Measurements from ENCODE around the gene PIMREG. TPM values are rescaled to one million over a fixed set of nuclear protein-coding genes. Genes with fewer than 3 reads are reported as not detected.
A peak's percentile ranks its signal among the peaks of the same experiment; 100 is the strongest.

Gene PIMREG
- total RNA-seq, 1 donor from 2014 or later: 4.8 TPM

- no peak for ATAC-seq
These were observed 18.4 kb downstream of the PIMREG start for GRCh38 chr17:6462692-6463091.

GRCh38 chr17:6463616-6464445, 19.6 kb downstream of the PIMREG start:
- no peak for ATAC-seq

GRCh38 chr17:6464446-6465041, 20.3 kb downstream of the PIMREG start:
- ATAC-seq: no peak

DNA sequence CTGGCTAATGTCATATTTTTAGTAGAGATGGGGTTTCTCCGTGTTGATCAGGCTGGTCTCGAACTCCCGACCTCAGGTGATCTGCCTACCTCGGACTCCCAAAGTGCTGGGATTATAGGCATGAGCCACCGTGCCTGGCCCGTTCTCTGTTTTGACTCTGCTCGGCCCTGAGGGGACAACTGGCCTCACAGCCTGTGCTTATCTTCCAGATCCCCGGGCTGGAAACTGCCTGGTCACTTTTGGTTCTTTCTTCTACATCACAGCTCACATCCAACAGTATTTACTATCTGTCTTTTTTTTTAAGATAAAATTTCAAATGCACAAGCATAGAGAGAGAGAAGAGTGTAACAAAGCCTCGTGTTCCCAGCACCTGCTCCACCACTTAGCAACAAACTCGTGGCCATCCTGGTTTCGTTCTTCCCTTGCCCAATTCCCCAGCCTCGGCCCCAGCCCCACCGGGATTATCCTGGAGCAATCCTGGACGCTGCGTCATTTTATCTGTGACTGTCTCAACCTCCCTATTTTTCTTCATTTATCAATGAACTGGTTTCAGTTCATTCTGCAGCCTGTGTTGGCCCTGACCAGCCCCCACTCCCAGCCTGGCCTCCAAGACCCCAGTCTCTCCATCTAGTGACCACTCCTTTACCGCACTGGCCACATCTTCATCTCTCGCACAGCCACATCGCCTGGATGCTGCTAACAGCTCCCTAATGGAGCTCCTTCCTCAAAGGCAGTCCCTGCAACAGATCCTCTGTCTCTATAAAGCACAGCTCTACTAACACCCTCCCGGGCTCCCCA, 21.1 kb downstream of the PIMREG start:
- no peak for ATAC-seq

DNA sequence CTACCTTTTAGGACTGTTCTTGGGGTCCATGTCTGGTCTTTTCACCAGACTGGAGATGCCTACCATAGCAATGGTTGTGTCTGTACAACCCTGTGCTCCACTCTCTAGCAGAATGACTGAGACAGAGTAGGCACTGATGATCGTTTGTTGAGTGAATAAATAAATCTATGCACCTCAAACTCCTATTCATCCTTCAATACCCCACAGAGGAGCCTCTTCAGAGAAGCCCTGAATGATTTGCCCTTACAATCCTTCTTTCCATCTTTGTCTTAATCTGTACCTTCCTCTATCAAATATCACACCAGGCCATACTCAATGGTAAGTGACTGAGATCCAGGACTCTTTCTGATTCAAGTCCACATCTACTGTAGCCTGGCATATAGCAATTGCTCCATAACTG, 23.3 kb downstream of the PIMREG start:
- ATAC-seq: no peak

DNA sequence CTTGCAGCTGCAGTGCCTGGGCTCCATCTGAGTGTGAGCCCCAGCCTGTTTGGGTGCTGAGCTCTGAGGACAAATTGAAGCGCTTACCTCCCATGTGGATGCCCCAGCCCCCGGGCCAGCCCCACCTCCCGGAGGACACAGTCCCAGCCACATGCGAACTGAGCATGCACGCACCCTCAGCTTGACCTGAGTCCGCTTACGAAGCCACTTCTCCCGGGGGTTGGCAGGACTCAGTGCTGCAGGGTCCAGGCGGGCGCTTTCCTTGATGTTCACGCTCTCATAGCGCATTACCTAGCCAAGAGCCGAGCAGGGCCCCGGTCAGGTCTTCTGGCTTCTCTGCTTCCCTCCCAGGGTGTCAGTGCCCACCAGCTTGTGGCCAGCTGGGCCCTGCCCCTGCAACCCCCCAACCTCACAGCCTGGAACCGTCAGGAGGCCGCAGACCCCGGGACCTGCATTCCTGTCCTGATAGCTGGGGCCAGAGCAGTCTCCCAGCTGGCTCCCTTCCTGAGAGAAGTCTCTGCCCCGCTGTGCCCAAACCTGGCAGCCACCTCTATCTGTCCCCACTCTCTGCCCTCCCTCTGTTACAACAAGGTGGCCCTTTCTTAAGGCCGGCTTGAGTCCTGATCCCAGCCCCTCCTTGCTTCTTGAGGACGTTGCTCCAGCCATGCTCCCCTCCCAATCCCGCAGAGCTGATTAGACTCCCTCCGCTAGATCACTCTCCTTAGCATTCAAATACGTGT, 24.0 kb downstream of the PIMREG start:
- no peak for ATAC-seq

GRCh38 chr17:6470146-6470718, 26.0 kb downstream of the PIMREG start:
- no peak for ATAC-seq

DNA sequence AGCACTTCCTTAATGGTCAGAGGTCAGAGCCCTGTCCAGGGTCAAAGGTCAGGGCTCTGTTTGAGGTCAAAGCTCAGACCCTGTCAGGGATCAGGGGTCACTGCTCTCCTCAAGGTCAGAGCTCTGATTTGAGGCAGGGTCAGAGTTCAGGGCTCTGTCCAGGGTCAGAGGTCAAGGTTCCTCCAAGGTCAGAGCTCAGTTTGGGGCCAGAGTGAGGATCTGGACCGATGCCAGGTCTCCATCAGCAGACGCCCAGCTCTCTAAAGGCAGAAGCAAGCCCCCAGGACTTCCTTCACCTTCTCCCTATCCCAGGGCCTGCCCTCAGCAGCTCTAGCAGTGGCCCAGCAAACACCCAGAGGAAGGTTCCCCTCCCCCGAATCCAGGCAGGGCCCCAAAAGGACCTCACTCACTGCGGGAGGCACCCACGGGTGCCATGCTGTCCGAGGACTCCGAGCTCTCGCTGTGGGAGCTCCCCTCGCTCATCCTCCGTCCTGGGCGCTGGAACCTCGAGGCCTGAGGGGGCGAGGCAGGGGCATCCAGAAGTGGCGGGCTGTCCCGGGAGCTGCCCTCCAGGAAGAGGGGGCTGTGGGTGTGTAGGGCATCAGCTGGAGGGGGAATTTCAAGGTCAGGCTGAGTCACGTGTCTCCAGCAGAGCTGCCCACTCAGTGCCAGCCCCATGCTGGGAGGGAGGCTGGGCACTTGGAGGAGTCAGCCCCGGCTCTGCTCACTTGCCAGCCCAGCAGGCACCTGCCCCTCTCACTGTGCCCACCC, 26.7 kb downstream of the PIMREG start:
- no peak for ATAC-seq

DNA sequence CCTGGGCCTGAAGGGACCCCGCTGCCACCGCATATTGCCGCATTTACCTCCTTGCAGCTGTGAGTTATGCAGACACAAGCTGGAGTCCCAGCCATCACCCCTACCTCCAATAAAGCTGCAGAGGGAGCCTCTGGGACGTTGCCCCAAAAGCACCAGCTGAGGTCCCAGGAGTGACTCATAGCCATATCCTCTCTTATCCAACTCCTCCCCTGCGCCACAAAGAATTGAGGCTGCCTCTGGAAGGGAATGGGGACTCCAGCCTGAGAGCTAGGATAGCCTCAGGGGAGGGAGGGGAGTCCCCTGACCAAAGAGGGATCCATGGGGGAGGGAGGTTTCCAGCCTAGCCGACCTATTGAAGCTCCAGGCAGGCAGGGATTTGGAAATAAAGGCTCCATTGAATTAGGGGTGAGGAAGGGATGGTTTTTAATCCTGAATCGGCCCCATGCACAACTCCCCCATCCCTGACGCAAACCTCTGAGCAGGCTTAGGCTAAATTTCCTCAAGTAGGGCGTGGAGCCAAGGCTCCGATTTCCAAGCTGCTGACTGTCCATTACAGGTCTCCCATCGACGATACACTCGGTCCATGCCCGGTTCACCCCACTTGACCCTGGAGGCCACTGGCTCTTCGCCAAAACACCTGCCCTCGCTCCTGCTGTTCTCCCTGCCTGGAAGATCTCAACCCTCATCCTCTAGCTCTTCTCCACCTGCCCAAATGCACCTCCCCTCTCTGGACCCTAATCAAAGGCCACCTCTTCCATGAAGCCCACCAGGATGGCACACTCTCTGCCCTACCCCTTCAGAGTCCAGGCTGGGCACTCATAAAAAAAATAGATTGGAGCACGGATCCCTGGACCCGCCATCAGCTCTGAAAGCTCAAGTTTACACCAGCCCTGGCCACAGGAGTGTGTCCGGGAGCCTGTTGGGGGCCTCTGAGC, 27.5 kb downstream of the PIMREG start:
- ATAC-seq: no peak

GRCh38 chr17:6472517-6472916, 28.3 kb downstream of the PIMREG start:
- no peak for ATAC-seq

GRCh38 chr17:6473128-6473767, 29.0 kb downstream of the PIMREG start:
- ATAC-seq: peak; percentile 51

DNA sequence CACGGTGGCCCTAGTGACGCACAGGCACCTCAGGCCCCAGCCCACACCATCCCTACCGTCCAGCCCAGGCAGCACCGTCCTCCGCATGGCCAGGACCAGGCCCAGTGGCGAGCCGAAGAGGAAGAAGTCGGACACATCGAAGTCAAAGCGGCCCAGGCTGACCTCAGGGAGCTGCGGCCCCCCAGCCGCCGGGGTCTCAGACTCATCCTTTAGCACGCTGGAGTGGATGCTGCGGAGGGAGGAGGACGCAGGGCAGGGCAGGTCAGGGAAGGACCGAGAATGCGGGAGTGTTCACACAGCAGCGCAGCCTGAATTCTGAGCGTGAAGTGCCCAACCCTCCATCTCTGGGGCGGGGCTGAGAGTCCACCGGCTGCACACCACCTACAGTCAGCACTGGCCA, 30.1 kb downstream of the PIMREG start:
- ATAC-seq: no peak

- ATAC-seq: peak; percentile 80
These were observed 30.7 kb downstream of the PIMREG start for GRCh38 chr17:6474906-6475305.

- no peak for ATAC-seq
These were observed 31.2 kb downstream of the PIMREG start for GRCh38 chr17:6475411-6475810.

GRCh38 chr17:6476076-6476809, 32.0 kb downstream of the PIMREG start:
- ATAC-seq: peak; percentile 18

DNA sequence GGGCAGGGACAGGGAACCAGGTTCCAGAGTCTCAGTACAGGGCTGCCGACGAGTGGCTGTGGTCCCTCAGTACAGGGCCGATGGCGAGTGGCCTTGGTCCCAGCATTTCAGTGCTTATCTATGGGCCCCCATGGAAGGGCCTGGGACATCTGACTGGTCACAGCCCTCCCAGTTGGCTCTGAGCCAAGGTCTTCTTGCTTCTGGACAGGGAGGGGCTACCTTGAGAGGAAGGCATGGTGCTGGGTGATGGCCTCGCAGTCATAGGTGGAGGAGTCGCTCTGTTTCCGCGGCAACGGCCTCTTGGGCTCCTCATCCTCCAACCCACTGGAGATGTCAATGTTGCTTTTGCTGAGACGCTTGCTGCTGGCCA, 32.5 kb downstream of the PIMREG start:
- ATAC-seq: peak; percentile 12

DNA sequence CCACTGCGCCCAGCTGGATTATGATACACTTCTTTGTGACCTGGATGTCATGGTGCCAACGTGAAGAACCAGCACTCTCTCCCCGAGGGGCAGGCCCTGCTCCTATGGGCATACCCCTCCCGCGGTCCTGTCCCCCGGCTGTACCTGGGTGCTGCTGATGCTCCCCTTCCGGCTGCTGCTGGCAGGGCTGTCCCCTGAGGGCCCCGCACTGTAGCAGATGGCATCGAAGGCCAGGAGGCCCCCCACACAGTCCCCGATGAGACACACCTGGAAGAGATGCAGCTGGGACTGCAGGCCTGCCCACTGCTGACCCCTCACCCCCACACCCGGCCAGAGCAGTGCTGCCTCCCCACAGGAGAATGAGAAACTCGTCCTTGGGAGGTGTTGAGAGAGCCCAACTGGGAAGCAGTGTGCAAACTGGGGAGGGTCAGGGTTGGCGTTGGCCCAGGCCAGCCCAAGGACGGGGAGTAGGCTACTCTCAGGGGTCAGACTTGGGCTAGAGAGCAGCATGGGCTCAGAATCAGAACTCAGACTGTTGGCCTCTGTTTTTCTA, 33.7 kb downstream of the PIMREG start:
- no peak for ATAC-seq

DNA sequence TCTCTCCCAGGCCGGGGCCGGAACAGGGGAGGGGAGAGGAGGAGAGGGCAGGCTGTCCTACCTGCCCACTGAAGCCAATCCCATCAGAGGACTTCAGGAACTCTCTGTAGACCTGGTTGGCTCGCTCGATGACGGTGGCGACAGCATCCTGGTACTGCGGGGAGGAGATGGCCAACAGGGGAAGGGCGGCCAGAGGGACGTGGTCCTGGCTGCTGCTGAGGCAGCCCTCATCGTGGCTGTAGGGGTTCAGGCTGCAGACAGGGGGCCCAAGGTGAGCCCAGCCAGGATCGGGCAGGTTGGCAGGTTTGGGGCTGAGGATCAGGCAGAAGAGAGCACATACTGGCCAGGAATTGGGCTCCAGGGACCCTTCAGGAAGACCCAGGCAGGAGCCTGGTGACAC, 34.2 kb downstream of the PIMREG start:
- no peak for ATAC-seq

Measured in esophagus mucosa (tissue), 1 donor.